NT2/D1 (cell line): ENCODE measurements around the gene IMPG2.

ENCODE experiments used
- YY1 ChIP-seq: IDR thresholded peaks from 2 replicates; pipeline ENCODE4 v1.6.1; 2011; ENCODE audit not compliant: insufficient read length, insufficient read depth
- ZNF274 ChIP-seq: IDR thresholded peaks from 2 replicates; pipeline ENCODE4 v1.6.1; 2011; ENCODE audit warnings: mild to moderate bottlenecking, low read depth, low read length

DNA sequence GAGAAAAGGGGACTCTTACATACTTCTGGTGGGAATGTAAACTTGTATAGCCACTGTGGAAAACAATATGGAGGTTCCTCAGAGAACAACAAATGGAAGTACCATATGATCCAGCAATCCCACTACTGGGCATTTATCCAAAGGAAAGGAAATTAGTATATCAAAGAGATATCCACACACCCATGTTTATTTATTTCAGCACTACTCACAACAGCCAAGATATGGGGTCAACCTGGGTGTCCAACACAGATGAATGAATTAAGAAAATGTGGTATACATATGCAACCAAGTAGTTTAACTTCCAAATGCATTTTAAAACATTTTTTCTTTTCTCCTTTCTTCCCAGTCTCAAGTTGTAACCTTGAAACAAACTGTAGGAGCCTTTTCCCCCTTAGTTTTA, 54.3 kb downstream of the IMPG2 start:
- TF ChIP-seq YY1 (no peak), ZNF274 (no peak)
